HCT116 (cell line): ENCODE data around the gene OSBPL8. TPM values are rescaled to one million over a fixed set of nuclear protein-coding genes. Genes with fewer than 3 reads are reported as not detected.

Source experiments
- ATAC-seq: fragments of 200-7000 bp; cut with Tn5 transposase; 2 replicates; pipeline ENCODE4 v1.9.1; 2020; ENCODE audit warnings: mild to moderate bottlenecking, moderate library complexity
- BruUV-seq: library from RNA; stranded (reverse); fragments of 400-500 nt; replicated peaks from 2 replicates; lab custom pipeline; 2021; lab: Mats Ljungman, UMichigan
- CTCF ChIA-PET: fragments of 300-600 bp; sonication (Branson Sonifier 250); formaldehyde crosslinking; loops from one replicate; lab custom pipeline; 2021; ENCODE audit warnings: antibody characterized with exemption; lab: Charles Lee
- POLR2A ChIA-PET: fragments of 300-600, 350-600 bp; sonication (Branson Sonifier 250); formaldehyde crosslinking; loops from one replicate; lab custom pipeline; 2021; ENCODE audit warnings: antibody characterized with exemption; lab: Charles Lee
- RAD21 ChIA-PET, 2 experiments: fragments of 300-600 bp; sonication (Branson Sonifier 250); formaldehyde crosslinking; loops; one replicate each; lab custom pipeline; 2023; ENCODE audit warnings: low total read pairs in 2 of 2; ENCODE audit not compliant: uncharacterized antibody in 2 of 2, unreplicated experiment in 2 of 2, low non-redundant PET in 1 of 2; lab: Charles Lee
- DNase-seq: peaks from one replicate; pipeline ENCODE4 v3.0.0-alpha.2; 2010; ENCODE audit warnings: low read depth, low spot score
- H2AFZ ChIP-seq: fragments of 200-600 bp; shearing (Covaris generic), sonication (generic); 2 replicates; pipeline ENCODE4 v1.6.1; 2017; ENCODE audit warnings: low read depth, mixed run types, mixed read lengths, antibody characterized with exemption, low read length; ENCODE audit not compliant: poor library complexity, severe bottlenecking
- H3K27ac ChIP-seq: 2 replicates; pipeline ENCODE4 v1.5.1; 2012; ENCODE audit warnings: low read depth, low read length
- H3K27me3 ChIP-seq: fragments of 200-600 bp; sonication (generic); 2 replicates; pipeline ENCODE4 v1.6.1; 2016; ENCODE audit warnings: mixed run types, low read length, mixed read lengths; ENCODE audit not compliant: insufficient read depth
- H3K36me3 ChIP-seq, 2 experiments: fragments of 200-500 bp in 1 of 2; fragments of 200-600 bp in 1 of 2; sonication (Bioruptor generic) in 1 of 2; sonication (generic) in 1 of 2; 2 replicates each; pipeline versions ENCODE4 v1.5.1 to v1.6.1; 2014 to 2016; ENCODE audit warnings: low read length in 2 of 2, inconsistent platforms in 1 of 2, mixed read lengths in 1 of 2, mixed run types in 1 of 2; ENCODE audit not compliant: insufficient read depth in 2 of 2, control insufficient read depth in 1 of 2
- H3K4me1 ChIP-seq, 2 experiments: fragments of 200-600 bp in 1 of 2; sonication (generic) in 1 of 2; 2 replicates each; pipeline versions ENCODE4 v1.5.1 to v1.6.1; 2012 to 2017; ENCODE audit warnings: low read length in 2 of 2, inconsistent platforms in 1 of 2, mild to moderate bottlenecking in 1 of 2, mixed read lengths in 1 of 2, mixed run types in 1 of 2, moderate library complexity in 1 of 2; ENCODE audit not compliant: insufficient read depth in 2 of 2, control insufficient read depth in 1 of 2
- H3K4me2 ChIP-seq: fragments of 200-600 bp; sonication (generic); 2 replicates; pipeline ENCODE4 v1.6.1; 2017; ENCODE audit warnings: mixed run types, low read length, mixed read lengths
- H3K4me3 ChIP-seq, 2 experiments: fragments of 200-600 bp in 1 of 2; sonication (generic) in 1 of 2; replicated peaks in 1 of 2; 2 replicates each; pipeline ENCODE4 v1.5.1; 2011 to 2016; ENCODE audit warnings: low read length in 2 of 2, control low read depth in 1 of 2, low read depth in 1 of 2, mild to moderate bottlenecking in 1 of 2, mixed read lengths in 1 of 2, mixed run types in 1 of 2
- H3K79me2 ChIP-seq: fragments of 200-600 bp; sonication (generic); 2 replicates; pipeline ENCODE4 v1.6.1; 2017; ENCODE audit warnings: mild to moderate bottlenecking, mixed run types, low read length, moderate library complexity, mixed read lengths; ENCODE audit not compliant: insufficient read depth
- H3K9ac ChIP-seq: fragments of 200-600 bp; sonication (generic); 2 replicates; pipeline ENCODE4 v1.6.1; 2016; ENCODE audit warnings: low read length, mixed read lengths
- H3K9me2 ChIP-seq: fragments of 200-600 bp; sonication (generic), shearing (Covaris generic); 2 replicates; pipeline ENCODE4 v1.6.1; 2017; ENCODE audit warnings: mixed run types, mild to moderate bottlenecking, moderate library complexity; ENCODE audit not compliant: insufficient read depth
- H3K9me3 ChIP-seq, 2 experiments: fragments of 200-500 bp in 1 of 2; fragments of 200-600 bp in 1 of 2; sonication (Bioruptor generic) in 1 of 2; sonication (generic) in 1 of 2; 2 replicates each; pipeline ENCODE4 v1.6.1; 2014 to 2017; ENCODE audit warnings: low read length in 2 of 2, mixed read lengths in 2 of 2, inconsistent platforms in 1 of 2, low read depth in 1 of 2, mild to moderate bottlenecking in 1 of 2, mixed run types in 1 of 2, moderate library complexity in 1 of 2; ENCODE audit not compliant: control insufficient read depth in 1 of 2, insufficient read depth in 1 of 2
- H4K20me1 ChIP-seq: fragments of 200-600 bp; sonication (generic), shearing (Covaris generic); 2 replicates; pipeline ENCODE4 v1.6.1; 2017; ENCODE audit warnings: mixed run types, mild to moderate bottlenecking, moderate library complexity; ENCODE audit not compliant: insufficient read depth
- ATF3 ChIP-seq: IDR thresholded peaks from 2 replicates; pipeline ENCODE4 v1.6.1; 2012
- CBX3 ChIP-seq: IDR thresholded peaks from 2 replicates; pipeline ENCODE4 v1.6.1; 2012; ENCODE audit warnings: low read depth
- CEBPB ChIP-seq: IDR thresholded peaks from 2 replicates; pipeline ENCODE4 v1.6.1; 2012; ENCODE audit warnings: low read depth
- EGR1 ChIP-seq: IDR thresholded peaks from 2 replicates; pipeline ENCODE4 v1.6.1; 2012; ENCODE audit warnings: low read depth
- ELF1 ChIP-seq: IDR thresholded peaks from 2 replicates; pipeline ENCODE4 v1.6.1; 2012; ENCODE audit warnings: low read depth, borderline replicate concordance
- EZH2 ChIP-seq: fragments of 200-600 bp; sonication (generic); IDR thresholded peaks from 2 replicates; pipeline ENCODE4 v1.6.1; 2017; ENCODE audit warnings: antibody characterized with exemption, mixed run types
- EZH2phosphoT487 ChIP-seq: fragments of 200-600 bp; IDR thresholded peaks from 2 replicates; pipeline ENCODE4 v1.6.1; 2018; ENCODE audit warnings: antibody characterized with exemption, borderline replicate concordance
- JUND ChIP-seq: IDR thresholded peaks from 2 replicates; pipeline ENCODE4 v1.6.1; 2012
- MAX ChIP-seq: IDR thresholded peaks from 2 replicates; pipeline ENCODE4 v1.6.1; 2012
- POLR2AphosphoS5 ChIP-seq: IDR thresholded peaks from 2 replicates; pipeline ENCODE4 v1.6.1; 2011; ENCODE audit warnings: mild to moderate bottlenecking, low read depth, low read length, moderate library complexity
- RAD21 ChIP-seq: IDR thresholded peaks from 2 replicates; pipeline ENCODE4 v1.6.1; 2012; ENCODE audit warnings: low read depth, mild to moderate bottlenecking
- SIN3A ChIP-seq: IDR thresholded peaks from 2 replicates; pipeline ENCODE4 v1.6.1; 2012; ENCODE audit warnings: low read depth
- SP1 ChIP-seq: IDR thresholded peaks from 2 replicates; pipeline ENCODE4 v1.6.1; 2012; ENCODE audit warnings: low read depth
- SRF ChIP-seq: IDR thresholded peaks from 2 replicates; pipeline ENCODE4 v1.6.1; 2012; ENCODE audit warnings: low read depth
- YY1 ChIP-seq: IDR thresholded peaks from 2 replicates; pipeline ENCODE4 v1.6.1; 2011; ENCODE audit warnings: low read length, low read depth, moderate library complexity, mild to moderate bottlenecking; ENCODE audit not compliant: insufficient replicate concordance; ENCODE audit errors: extremely low read depth
- ZFX ChIP-seq: fragments of 450-650 bp; IDR thresholded peaks from 2 replicates; pipeline ENCODE4 v1.6.1; 2017
- ZNF274 ChIP-seq: fragments of 200-500 bp; sonication (Bioruptor generic); IDR thresholded peaks from 2 replicates; pipeline ENCODE4 v1.6.1; 2014; ENCODE audit warnings: mild to moderate bottlenecking, low read depth, low read length, inconsistent platforms
- intact Hi-C: fragments of 100-400 bp; cut with micrococcal nuclease; formaldehyde crosslinking; loops from 2 replicates; pipeline ENCODE4 v1.10.0; 2022
- total RNA-seq: library from RNA; stranded (reverse); gene quantifications from one replicate; pipeline ENCODE4 v1.2.1, GENCODE V29; 2021; ENCODE audit not compliant: unreplicated experiment
- TF ChIP-seq, protein P1 (sequence below), 3 experiments: fragments of 200-600 bp in 1 of 3; sonication (generic) in 1 of 3; IDR thresholded peaks in 2 of 3; conservative IDR thresholded peaks in 1 of 3; 2 replicates each; pipeline ENCODE4 v1.5.1; 2012 to 2017; ENCODE audit warnings: low read depth in 2 of 3, low read length in 2 of 3, antibody characterized with exemption in 1 of 3, borderline replicate concordance in 1 of 3, control low read depth in 1 of 3, mild to moderate bottlenecking in 1 of 3, mixed read lengths in 1 of 3, mixed run types in 1 of 3, moderate library complexity in 1 of 3; ENCODE audit not compliant: insufficient read depth in 1 of 3
- TF ChIP-seq, protein P2 (sequence below): IDR thresholded peaks from 2 replicates; pipeline ENCODE4 v1.6.1; 2011; ENCODE audit warnings: mild to moderate bottlenecking, low read length, moderate library complexity; ENCODE audit not compliant: insufficient replicate concordance; ENCODE audit errors: extremely low read depth

Gene OSBPL8
- total RNA-seq, 1 experiment from 2014 or later, result 115 TPM

GRCh38 chr12:76591476-76591875, 31.9 kb upstream of the OSBPL8 start:
- Histone ChIP-seq H3K27ac (no peak overlapping the region), H3K79me2 (no peaks in the 10 kb centered on the region), H3K36me3 (no peaks in the 10 kb centered on the region), H3K9me2 (no peaks in the 10 kb centered on the region), H3K4me1 (no peaks in the 10 kb centered on the region), H2AFZ (no peak overlapping the region), H4K20me1 (no peaks in the 10 kb centered on the region)
- ChIA-PET RAD21 (no interaction called here), POLR2A (no interaction called here)
- intact Hi-C loops, result no loop called here
- TF ChIP-seq, protein P1, sequence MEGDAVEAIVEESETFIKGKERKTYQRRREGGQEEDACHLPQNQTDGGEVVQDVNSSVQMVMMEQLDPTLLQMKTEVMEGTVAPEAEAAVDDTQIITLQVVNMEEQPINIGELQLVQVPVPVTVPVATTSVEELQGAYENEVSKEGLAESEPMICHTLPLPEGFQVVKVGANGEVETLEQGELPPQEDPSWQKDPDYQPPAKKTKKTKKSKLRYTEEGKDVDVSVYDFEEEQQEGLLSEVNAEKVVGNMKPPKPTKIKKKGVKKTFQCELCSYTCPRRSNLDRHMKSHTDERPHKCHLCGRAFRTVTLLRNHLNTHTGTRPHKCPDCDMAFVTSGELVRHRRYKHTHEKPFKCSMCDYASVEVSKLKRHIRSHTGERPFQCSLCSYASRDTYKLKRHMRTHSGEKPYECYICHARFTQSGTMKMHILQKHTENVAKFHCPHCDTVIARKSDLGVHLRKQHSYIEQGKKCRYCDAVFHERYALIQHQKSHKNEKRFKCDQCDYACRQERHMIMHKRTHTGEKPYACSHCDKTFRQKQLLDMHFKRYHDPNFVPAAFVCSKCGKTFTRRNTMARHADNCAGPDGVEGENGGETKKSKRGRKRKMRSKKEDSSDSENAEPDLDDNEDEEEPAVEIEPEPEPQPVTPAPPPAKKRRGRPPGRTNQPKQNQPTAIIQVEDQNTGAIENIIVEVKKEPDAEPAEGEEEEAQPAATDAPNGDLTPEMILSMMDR (IDR thresholded peaks at IDR 0.05 in 2 of 3, conservative IDR thresholded peaks at IDR 0.05 in 1 of 3; ENCODE audit: borderline replicate concordance in 1 of 3, insufficient read depth in 1 of 3, low read depth in 2 of 3, low read length in 2 of 3), result no peak
- no peak for TF ChIP-seq SP1
- no peak for TF ChIP-seq SIN3A
- TF ChIP-seq, protein P2, sequence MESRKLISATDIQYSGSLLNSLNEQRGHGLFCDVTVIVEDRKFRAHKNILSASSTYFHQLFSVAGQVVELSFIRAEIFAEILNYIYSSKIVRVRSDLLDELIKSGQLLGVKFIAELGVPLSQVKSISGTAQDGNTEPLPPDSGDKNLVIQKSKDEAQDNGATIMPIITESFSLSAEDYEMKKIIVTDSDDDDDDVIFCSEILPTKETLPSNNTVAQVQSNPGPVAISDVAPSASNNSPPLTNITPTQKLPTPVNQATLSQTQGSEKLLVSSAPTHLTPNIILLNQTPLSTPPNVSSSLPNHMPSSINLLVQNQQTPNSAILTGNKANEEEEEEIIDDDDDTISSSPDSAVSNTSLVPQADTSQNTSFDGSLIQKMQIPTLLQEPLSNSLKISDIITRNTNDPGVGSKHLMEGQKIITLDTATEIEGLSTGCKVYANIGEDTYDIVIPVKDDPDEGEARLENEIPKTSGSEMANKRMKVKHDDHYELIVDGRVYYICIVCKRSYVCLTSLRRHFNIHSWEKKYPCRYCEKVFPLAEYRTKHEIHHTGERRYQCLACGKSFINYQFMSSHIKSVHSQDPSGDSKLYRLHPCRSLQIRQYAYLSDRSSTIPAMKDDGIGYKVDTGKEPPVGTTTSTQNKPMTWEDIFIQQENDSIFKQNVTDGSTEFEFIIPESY, result no peak
- no peak for TF ChIP-seq EGR1
- TF ChIP-seq EZH2phosphoT487, result no peak
- no peak for TF ChIP-seq CEBPB
- no peak for TF ChIP-seq CBX3
- no peak for TF ChIP-seq SRF
- TF ChIP-seq JUND, result no peak
- no peak for TF ChIP-seq ELF1
- TF ChIP-seq RAD21, result no peak
- no peak for TF ChIP-seq ATF3
- no peak for TF ChIP-seq ZNF274
- TF ChIP-seq ZFX, result no peak
- no peak for TF ChIP-seq EZH2
- no peak for TF ChIP-seq POLR2AphosphoS5
- no peak for TF ChIP-seq YY1
- TF ChIP-seq MAX, result no peak
- TF ChIP-seq, all 23 proteins: peak for 0
- no TSS peak for BruUV-seq
- Histone ChIP-seq H3K9ac (no peak overlapping the region), H3K4me2 (no peak overlapping the region), H3K4me3 (no peak overlapping the region), H3K27me3 (no peaks in the 10 kb centered on the region), H3K9me3 (no peaks in the 10 kb centered on the region)
- no peak for DNase-seq
- CTCF ChIA-PET, result no interaction called here
- no peak for ATAC-seq
